GM18868 (cell line): Measurements from ENCODE around the gene B4GALT5.
"Not testable (repeated sequence)": the region's sequence is repeated elsewhere in the genome, so short reads cannot be mapped to it uniquely, and the experiment has no call there.

Experiments used
- ATAC-seq: cut with Tn5 transposase; IDR thresholded peaks from one replicate; pipeline ENCODE4 v1.9.1; 2021; ENCODE audit warnings: mild to moderate bottlenecking, moderate library complexity; ENCODE audit not compliant: unreplicated experiment

Gene B4GALT5

DNA sequence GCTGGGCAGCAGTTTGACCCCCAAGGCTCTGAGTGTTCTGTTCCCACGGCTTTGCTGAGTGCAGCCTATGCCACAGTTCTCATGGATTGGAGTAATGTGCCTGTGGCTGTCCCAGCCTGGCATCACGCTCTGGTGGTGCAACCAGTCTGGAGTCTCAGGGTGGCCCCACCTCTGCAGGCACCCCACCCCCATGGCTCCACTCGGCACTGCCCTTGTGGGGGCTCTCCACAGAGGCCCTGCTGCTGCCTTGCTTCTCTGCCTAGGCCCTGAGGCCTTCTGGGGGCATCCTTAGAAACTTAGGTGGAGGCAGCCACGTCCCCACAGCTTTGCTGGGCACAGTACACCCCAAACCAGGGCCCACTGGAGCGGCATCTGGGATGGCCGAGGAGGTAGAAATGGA is 25.4 kb upstream of the B4GALT5 start:
- ATAC-seq: no peak

DNA sequence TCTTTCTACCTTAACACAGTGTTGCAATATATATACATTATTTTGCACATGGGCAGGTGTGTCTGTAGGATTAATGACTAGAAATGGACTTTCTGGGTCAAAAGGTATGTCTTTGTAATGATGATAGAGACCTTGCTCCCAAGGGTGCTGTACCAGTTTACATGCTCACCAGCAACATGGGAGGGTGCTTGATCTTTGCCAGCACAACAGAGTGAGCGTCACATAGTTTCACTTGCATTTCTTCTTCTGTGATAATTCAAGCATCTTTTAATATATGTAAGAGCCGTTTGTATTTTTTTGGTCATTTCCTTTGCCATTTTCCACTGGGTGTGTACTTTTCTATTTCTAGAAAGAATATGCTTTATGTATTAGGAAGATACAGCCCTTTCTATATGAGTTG is 23.6 kb upstream of the B4GALT5 start:
- no peak for ATAC-seq

DNA sequence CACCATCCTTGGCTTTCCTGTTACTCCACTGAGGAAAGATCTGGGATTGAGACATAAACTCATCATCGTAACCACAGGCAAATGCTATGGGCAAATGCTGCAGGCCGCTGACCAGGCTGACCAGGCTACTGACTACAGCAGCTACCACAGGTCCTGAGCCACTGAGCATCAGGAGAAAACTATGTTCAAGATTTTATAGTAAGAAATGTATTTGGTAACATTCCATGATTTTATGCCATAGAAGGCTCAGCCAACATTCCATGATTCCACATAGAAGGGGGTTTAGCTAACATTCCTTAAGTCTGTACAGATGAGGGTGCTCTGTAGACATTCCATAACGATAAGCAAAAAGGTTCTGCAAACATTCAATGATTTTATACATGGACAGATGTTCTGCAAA is 16.1 kb upstream of the B4GALT5 start:
- no peak for ATAC-seq

DNA sequence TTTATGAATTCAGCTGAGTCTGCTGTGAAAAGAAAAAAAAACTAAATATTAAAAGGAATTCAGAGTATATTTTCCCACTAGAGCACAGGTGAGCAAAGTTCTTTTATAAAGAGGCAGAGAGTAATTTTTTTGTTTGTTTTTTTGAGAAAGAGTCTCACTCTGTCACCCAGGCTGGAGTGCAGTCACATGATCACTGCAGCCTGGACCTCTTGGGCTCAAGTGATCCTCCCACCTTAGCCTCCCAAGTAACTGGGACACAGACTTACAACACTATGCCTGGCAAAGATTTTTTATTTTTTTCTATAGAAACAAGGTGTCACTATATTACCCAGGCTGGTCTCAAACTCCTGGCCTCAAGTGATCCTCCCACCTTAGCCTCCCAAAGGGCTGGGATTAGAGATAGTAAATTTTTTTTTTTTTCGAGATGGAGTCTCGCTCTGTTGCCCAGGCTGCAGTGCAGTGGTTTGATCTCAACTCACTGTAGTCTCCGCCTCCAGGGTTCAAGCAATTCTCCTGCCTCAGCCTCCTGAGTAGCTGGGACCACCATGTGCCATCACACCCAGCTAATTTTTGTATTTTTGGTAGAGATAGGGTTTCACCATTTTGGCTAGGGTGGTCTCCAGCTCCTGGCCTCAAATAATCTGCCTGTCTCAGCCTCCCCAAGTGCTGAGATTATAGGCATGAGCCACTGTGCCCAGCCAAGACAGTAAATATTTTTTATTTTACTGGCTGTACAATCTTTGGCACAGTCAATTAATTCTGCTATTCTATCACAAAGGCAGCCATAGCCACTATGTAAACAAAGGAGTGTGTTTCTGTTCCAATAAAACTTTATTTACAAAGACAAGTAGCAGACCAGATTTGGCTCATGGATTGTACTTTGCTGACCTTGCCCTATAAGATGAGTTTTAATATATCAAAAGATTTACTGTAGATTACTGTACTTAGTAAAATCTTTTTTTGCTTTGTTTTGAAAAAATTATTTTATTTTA is 14.5 kb upstream of the B4GALT5 start:
- no peak for ATAC-seq

DNA sequence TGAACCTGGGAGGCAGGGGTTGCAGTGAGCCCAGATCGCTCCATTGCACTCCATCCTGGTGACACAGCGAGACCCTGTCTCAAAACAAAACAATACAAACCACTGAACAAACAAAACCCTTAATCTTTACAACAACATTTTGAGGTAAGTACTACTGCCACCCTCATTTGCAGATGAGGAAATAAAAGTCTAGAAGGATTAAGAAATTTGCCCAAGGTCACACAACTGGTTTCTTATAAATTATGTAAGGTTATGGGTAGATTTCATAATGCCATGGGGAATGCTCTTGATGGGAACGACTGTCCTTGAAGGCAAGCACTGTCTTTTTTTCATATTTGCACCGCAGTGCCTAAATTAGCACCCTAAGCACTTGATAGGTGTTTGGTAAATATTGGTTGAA is 13.8 kb upstream of the B4GALT5 start:
- ATAC-seq: no peak

DNA sequence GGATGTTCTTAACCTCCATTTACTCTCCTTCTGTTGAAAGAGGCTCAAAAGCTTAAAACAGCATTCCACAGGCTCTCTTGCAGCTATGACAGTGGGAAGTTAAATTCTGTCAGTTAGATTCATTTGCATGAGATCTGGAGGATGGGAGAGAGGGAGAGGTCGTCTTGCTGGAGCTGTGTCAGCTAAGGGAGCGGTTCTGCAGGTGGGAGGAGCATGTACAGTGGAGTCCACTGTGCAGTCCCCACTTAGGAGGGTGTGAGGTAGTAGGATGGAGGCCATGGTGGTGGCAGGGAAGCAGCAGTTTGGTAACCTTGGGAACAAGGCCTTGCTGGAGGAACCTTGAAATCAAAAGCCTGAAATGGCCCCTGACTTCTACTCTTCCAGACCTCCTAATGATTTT is 12.0 kb upstream of the B4GALT5 start:
- ATAC-seq: no peak

DNA sequence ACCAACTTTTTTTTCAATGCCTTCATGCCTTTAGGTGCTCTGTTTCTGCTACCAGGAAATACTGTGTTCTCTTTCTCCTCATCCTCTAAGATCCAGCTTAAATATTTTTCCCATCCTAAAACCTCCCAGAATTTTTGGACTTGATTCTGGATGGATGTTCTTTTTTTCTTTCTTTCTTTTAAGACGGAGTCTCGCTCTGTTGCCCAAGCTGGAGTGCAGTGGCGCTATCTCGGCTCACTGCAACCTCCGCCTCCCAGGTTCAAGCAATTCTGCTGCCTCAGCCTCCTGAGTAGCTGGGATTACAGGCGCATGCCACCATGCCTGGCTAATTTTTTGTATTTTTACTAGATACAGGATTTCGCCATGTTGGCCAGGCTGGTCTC is 11.5 kb upstream of the B4GALT5 start:
- not testable (repeated sequence) for ATAC-seq

DNA sequence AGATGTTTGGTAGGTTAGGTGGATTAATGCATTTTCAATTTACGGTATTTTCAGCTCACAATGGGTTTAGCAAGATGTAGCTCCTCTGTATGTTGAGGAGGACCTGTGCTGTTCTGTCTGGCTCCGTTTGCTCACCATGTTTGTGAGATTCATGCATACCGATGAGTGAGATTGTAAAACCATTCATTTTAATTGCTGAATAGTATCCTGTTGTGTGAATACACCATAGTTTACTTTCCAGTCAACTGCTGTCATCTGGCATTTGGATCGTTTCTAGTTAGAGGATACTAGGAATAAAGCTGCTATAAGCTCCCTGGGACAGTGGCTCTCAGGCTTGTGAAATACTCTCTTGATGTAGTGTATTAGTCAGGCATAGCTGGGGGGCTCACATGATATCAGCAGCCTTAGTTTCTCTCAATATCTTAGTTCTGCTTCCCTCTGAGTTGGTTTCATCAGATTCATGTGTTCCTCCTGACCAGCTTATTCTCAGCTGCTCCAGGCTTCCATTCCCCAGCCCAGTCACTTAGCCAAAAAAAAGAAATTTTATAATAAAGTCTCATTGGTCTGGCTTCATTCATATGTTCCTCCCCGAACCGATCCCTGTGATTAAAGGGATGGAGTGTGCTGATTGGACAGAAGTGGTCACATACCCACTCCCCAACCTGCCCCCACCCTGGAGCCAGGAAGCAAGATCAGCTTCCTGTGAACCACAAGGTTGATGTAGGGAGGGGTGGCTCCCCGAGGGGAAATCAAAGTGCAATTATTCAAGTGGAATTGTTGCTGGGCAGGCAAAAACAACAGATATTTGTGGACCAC is 10.9 kb upstream of the B4GALT5 start:
- ATAC-seq: no peak

DNA sequence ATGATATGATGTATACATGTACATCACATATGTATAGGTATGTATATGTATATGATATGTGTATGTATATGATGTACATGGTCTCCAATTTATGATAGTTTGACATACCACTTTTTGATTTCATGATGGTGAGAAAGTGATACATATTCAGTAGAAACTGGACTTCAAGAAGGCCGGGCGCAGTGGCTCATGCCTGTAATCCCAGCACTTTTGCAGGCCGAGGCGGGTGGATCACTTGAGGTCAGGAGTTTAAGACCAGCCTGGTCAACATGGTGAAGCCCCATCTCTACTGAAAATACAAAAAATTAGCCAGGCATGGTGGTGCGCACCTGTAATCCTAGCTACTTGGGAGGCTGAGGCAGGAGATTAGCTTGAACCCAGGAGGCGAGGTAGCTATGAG is 10.1 kb upstream of the B4GALT5 start:
- ATAC-seq: not testable (repeated sequence)

DNA sequence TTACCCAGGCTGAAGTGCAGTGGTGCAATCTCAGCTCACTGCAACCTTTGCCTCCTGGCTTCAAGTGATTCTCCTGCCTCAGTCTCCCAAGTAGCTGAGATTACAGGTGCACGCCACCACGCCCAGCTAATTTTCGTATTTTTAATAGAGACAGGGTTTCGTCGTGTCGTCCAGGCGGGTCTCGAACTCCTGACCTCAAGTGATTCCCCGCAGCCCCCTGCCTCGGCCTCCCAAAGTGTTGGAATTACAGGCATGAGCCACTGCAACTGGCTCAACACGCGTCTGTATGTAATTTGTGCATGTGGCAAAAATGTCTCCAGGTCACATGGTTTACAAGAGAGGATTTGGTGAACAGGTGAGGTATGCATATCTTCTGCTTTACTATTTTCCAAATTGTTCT is 7.6 kb upstream of the B4GALT5 start:
- ATAC-seq: not testable (repeated sequence)

DNA sequence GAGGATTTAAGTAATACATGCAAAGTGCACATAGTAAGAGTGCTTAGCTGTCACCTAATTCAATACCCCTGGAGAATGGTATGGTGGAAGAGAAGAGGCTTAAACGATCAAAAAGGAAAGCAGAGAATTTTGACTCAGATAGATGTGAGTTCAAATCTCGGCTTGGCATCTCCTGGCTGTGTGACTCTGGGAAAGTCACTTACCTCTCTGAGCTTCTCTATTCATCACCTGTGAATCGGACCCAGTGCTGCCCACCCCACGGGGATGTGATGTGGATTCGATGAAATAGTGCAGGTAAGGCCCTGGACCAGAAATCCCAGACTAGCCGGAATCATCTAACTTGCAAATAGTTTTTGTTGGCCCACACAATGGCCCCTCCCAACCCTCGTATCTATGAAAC is 1.8 kb upstream of the B4GALT5 start:
- ATAC-seq: no peak

DNA sequence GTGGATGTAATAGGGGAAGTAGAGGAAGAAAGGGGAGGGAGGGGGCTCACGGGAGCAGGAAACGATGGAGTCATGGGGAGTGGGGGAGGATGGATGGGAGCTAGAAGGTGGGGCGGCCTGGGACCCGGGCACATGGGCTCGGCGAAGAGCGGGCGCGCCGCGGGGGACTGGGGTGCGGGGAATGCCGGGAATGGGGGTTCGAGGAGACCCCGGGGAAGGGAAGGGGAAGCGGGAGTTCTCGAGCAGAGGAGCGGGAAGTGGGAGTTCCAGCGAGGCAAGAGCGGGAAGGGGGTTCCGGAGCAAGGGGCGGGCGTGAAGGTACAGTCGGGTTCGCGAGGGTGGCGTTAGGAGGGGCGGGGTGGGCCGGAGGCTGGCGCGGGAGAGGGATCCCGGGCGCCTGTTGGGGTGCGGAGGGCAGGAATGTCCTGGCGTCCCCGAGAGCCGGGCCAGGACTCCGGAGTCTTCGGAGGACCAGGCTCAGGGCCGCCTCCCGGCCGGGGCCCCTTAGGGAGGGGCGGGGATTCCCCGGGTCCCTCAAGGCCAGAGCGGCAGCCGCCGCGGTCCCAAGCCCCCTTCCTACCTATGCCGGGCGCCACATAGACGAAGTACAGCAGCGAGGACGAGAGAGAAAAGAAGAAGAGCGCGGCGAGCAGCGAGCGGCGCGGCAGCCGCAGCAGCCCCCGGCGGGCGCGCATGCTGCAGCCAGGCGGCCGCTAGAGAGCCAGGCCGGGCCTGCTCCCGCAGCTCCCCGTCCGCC is 504 bp downstream of the B4GALT5 start:
- ATAC-seq: peak; percentile 41

DNA sequence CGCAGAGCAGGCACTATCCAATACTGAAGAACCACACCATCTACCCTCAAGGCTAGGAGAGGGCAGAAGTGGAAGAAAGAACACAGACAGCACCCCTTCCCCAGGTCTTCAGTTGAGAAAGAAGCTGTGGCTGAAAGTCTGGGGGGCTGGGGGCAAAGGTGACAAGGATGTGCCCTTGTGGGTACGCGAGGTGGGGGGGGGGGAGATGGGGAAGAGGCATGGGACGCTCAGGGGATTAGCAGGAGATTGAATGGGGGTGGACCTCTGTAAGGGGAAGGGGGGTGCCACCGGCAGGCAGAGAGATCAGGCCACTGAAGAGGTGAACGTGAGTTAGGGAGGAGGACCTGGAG is 1.1 kb downstream of the B4GALT5 start:
- ATAC-seq: no peak

DNA sequence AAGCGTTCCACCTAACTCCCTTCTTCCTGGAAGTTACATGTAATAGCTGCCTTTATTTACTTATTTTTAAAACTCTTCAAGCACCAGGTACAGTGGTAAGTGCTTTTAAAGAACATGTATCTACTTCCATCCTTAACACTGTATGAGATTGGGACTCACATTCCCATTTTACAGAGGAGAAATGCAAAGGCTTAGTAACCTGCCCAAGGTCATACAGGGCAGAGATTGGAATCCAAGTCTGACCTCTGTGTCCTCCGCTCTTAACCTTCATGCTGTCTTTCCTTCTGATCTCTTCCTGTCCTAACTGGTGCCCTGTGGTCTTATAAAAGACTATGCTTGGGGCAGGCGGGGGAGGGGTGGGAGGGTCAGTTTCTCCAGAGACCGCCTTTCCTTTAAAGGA is 1.6 kb downstream of the B4GALT5 start:
- no peak for ATAC-seq

DNA sequence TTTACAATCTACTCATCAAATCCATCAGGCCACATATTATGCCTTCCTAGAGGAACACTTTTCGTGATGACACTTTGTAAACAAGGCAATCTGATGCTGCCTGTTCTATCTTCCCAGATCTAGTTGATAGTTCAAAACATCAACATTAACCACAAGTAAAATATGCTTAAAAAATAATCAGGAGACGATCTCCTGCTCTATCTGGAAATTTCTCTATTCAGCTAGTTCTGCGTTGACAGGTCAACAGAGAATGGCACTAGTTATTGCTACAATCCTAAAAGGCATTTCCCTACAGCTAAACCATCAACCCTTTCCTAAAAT is 2.1 kb downstream of the B4GALT5 start:
- ATAC-seq: no peak

DNA sequence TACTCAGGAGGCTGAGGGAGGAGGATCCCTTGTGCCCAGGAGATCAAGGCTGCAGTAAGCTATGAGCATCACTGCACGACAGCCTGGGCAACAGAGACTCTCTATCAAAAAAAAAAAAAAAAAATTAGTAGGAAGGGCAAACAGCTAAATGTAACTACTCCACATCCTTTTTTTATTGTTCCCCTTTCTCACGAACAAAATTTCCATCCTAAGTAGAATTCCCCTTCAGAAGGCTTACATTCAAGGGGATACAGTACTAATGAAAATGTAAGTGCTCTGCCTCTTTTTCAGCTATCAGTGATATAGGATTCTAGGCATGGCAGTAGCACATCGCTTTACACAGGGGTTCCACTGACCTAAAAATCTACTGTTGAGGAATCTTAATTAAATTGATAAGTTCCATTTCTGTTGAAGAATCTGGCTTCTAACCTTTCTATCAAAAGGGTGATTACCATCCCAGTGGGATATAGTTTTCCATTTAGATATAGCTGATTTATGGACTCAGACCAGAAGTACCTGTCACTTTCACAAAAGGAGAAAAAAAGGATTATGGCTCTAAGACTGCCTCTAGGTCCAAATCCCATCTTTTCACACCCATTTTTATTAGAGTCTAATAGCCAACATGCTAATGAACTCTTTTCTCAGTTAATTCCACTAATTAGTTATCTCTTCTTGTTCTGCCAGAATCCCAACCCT is 2.6 kb downstream of the B4GALT5 start:
- no peak for ATAC-seq

DNA sequence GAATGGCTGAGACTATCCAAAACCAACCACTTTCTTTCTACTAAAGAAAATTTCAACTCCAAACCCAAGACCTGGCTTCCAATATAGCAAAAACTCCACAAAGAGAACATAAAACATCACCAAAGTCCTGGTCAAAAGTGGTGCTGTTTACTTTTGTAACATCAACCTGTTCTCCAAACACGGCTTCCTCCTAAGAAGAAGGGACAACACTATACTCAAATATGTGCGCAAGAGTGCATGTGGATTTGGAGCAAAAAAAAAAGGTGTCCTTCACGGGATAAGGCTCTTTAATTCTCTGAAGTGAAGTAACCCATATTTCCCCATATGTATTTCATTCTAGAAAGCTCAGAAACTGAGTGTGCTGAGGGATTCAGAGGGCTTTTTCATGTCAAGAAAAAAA is 6.6 kb downstream of the B4GALT5 start:
- no peak for ATAC-seq

DNA sequence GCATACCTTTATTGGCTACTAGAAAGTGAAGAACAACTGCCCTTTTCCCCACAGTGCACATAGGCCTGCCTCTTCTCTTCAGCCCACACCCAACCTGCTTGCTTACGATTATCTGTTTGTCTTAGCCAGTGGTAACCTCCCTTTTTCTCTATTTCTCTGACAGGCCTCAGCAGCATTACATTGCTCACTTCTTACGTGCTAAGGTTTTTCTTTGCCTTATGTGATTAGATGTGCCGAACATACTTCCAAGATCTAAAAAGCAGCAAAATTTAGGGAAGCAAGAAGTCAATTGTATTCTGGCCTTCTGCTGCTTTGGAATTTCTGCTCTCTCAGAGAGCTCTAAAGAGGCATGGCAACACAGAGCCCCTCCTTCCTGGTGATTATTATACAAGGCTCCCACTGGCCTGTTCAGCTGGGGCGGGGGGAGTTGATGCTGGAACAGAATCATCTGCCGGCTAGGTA is 7.0 kb downstream of the B4GALT5 start:
- ATAC-seq: no peak

DNA sequence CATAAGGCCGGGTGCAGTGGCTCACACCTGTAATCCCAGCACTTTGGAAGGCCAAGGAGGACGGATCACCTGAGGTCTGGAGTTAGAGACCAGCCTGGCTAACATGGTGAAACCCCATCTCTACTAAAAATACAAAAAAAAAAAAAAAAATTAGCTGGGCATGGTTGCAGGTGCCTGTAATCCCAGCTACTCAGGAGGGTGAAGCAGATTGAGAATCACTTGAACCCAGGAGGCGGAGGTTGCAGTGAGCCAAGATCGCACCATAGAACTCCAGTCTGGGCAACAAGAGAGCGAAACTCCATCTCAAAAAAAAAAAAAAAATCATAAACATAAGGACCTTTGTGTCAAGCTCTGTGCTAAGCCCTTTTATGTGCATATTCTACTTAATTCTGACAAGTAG is 7.8 kb downstream of the B4GALT5 start:
- not testable (repeated sequence) for ATAC-seq

DNA sequence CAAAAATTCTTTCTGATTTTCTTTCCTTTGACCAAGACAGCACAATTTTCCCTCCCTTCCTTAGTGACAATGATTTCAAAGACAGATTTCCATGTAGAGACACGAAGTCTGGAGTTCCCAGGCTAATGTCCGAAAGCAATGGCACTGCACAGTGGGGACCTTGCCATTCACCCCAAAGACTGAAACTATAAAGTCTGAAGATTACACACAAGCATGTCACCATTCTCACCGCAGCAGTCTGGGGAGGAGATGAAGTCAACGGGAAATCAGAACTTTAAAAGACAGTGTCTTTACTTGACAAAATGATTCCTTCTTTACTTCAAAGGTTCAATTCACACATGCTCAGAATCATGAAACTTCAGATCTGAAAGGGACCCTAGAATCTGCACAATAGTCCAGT is 8.3 kb downstream of the B4GALT5 start:
- peak; percentile 70 for ATAC-seq

DNA sequence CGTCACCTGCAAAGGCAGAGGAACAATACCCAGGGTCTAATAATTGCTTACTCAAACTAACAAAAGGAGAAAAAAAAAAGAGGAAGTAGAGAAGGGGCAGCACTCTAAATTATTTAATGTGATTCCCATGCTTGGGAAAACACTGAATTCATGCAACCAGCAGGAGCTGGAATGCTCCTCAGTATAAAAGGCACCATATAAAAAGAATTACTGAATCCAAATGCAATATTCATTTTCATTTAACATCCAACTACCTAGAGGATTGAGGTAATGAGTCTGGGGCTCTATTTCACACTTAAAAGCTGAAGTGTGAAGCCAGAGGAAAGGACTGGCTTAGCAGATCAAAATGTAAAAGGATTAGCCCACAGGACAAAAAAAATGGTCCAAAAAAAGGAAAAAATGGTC is 8.7 kb downstream of the B4GALT5 start:
- ATAC-seq: peak; percentile 50
